Glutamatergic neuron (in vitro differentiated cells): ENCODE measurements around the gene FAM181B. TPM values are rescaled to one million over a fixed set of nuclear protein-coding genes. Genes with fewer than 3 reads are reported as not detected.
"Not testable (repeated sequence)": the region's sequence is repeated elsewhere in the genome, so short reads cannot be mapped to it uniquely, and the experiment has no call there.

Experiments
- DNase-seq: peaks from one replicate; pipeline ENCODE4 v3.0.0; 2022
- H3K27ac Mint-ChIP-seq: one replicate; pipeline ENCODE4 v1.8.0; 2020; ENCODE audit warnings: mild to moderate bottlenecking, mixed read lengths, inconsistent platforms; ENCODE audit not compliant: unreplicated experiment
- H3K27me3 Mint-ChIP-seq: one replicate; pipeline ENCODE4 v1.8.0; 2020; ENCODE audit warnings: mild to moderate bottlenecking, moderate library complexity, mixed read lengths, inconsistent platforms; ENCODE audit not compliant: unreplicated experiment
- H3K36me3 Mint-ChIP-seq: one replicate; pipeline ENCODE4 v1.8.0; 2020; ENCODE audit warnings: mild to moderate bottlenecking, mixed read lengths, inconsistent platforms; ENCODE audit not compliant: unreplicated experiment
- H3K4me1 Mint-ChIP-seq: one replicate; pipeline ENCODE4 v1.8.0; 2020; ENCODE audit warnings: mild to moderate bottlenecking, low read depth, mixed read lengths, inconsistent platforms; ENCODE audit not compliant: unreplicated experiment
- H3K4me3 Mint-ChIP-seq: one replicate; pipeline ENCODE4 v1.8.0; 2020; ENCODE audit warnings: mild to moderate bottlenecking, mixed read lengths, inconsistent platforms; ENCODE audit not compliant: unreplicated experiment
- H3K9me3 Mint-ChIP-seq: one replicate; pipeline ENCODE4 v1.8.0; 2020; ENCODE audit warnings: mild to moderate bottlenecking, moderate library complexity, mixed read lengths, inconsistent platforms; ENCODE audit not compliant: unreplicated experiment
- total RNA-seq: library from RNA; stranded (reverse); fragmentation: NEBNext Ultra II Directional; extraction: Animal tissue kit (Norgen Biotek cat#: 25700); gene quantifications from one replicate; pipeline ENCODE4 v1.2.1, GENCODE V29; 2021; ENCODE audit not compliant: unreplicated experiment
- TF ChIP-seq, protein P1 (sequence below): fragments of 200-600 bp; sonication (generic); IDR thresholded peaks from one replicate; pipeline ENCODE4 v1.5.0; 2021; ENCODE audit not compliant: partially characterized antibody, unreplicated experiment

The FAM181B gene
- total RNA-seq, 1 donor from 2014 or later, result 0.47 TPM

DNA sequence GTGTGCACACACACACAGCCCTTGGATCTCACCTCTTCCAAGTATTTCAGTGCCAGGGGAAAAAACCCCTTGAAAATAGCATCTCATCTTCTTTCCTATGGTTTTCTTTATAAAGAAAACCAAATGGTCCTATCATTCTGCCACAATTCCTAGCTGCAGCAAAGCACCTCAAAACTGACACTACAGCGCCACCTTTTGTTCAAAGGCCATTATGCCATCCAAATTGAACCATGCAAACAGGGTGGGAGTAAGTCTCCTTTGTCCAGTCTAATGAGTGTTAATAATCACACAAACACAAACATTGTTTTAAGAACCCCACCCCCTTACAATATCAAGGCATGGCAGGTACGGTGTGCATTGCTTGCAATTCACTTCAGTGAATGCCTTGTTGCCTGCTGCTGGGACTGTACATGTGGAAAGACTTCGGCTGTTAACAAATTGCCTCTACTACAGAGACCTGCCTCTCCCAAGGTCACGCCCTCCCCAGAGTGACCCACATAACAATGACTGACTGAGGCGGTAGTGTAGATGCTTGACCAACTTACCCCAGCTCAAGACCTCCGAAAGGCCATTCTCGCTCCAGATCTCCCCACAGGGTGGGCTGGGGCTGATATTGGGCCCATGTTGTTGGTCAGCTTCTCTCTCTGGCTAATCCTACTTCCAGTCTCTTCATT lies 31.7 kb downstream of the FAM181B start:
- no peaks in the 10 kb centered on the region for H3K27me3 Mint-ChIP-seq
- H3K4me3 Mint-ChIP-seq, result no peak overlapping the region
- no peak overlapping the region for H3K27ac Mint-ChIP-seq
- no peaks in the 10 kb centered on the region for H3K4me1 Mint-ChIP-seq
- no peaks in the 10 kb centered on the region for H3K36me3 Mint-ChIP-seq
- TF ChIP-seq, protein P1, sequence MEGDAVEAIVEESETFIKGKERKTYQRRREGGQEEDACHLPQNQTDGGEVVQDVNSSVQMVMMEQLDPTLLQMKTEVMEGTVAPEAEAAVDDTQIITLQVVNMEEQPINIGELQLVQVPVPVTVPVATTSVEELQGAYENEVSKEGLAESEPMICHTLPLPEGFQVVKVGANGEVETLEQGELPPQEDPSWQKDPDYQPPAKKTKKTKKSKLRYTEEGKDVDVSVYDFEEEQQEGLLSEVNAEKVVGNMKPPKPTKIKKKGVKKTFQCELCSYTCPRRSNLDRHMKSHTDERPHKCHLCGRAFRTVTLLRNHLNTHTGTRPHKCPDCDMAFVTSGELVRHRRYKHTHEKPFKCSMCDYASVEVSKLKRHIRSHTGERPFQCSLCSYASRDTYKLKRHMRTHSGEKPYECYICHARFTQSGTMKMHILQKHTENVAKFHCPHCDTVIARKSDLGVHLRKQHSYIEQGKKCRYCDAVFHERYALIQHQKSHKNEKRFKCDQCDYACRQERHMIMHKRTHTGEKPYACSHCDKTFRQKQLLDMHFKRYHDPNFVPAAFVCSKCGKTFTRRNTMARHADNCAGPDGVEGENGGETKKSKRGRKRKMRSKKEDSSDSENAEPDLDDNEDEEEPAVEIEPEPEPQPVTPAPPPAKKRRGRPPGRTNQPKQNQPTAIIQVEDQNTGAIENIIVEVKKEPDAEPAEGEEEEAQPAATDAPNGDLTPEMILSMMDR, result peak; percentile 84
- H3K9me3 Mint-ChIP-seq, result no peaks in the 10 kb centered on the region
- DNase-seq, result peak; percentile 56

DNA sequence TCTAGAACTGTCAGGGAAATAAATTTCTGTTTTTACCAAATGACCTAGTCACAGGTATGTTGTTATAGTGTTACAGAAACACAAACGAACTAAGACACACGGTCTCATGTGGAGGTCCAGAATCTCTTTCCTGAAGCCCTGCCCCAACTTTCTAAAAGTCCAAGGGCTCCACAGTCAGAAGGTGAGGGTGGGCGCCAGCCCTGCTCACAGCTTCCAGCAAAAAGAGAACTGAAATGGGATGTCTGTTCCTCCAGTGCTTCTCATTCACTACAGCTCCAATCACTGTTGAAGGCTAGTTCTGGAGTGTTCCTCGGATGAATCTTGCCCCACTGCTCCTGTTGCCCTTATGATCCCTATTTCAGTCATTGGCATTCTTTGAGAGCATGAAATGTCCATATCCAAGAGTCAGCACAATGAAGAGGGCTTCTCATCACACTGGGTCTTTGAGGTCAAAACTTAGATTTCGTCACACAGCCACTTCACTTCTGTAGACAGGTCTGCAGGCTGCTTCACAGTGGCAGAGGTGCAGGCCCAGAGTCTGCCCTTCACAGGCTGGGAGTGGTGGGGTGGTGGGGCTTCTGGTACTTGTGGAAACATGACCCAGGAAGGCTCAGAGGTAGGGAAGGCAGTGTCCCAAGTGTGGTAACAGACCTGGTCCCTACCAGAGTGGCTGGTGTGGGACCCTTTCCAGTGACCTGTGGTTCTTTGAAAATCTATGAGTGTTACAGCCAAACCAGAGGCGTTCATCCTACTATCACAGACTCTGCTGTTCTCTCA lies 34.9 kb downstream of the FAM181B start:
- H3K27ac Mint-ChIP-seq, result no peak overlapping the region
- H3K27me3 Mint-ChIP-seq, result no peaks in the 10 kb centered on the region
- no peaks in the 10 kb centered on the region for H3K36me3 Mint-ChIP-seq
- TF ChIP-seq, protein P1, result no peak
- H3K9me3 Mint-ChIP-seq, result no peaks in the 10 kb centered on the region
- no peak for DNase-seq
- H3K4me3 Mint-ChIP-seq, result no peak overlapping the region
- peaks cover 5% of the 10 kb centered on the region for H3K4me1 Mint-ChIP-seq

DNA sequence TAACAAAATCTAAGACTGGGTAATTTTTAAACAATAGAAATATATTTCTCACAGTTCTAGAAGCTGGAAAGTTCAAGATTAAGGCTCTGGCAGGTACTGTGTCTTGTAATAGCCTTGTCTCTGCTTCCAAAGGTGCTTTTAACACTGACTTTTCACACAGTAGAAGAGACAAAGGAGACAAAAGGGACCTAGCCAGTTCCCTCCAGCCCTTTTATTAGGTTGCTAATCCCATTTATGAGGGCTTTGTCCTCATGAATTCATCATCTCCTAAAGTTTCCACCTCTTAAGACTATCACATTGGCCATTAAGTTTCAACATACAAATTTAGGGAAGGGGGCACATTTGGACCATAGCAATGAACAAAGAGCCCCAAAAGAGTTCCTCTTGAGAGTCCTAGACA lies 40.7 kb downstream of the FAM181B start:
- no peaks in the 10 kb centered on the region for H3K36me3 Mint-ChIP-seq
- no peak for DNase-seq
- peaks cover 2% of the 10 kb centered on the region for H3K9me3 Mint-ChIP-seq
- TF ChIP-seq, protein P1, result no peak
- H3K27me3 Mint-ChIP-seq, result peaks cover 5% of the 10 kb centered on the region
- no peak overlapping the region for H3K27ac Mint-ChIP-seq
- H3K4me3 Mint-ChIP-seq, result no peak overlapping the region
- H3K4me1 Mint-ChIP-seq, result peaks cover 6% of the 10 kb centered on the region

DNA sequence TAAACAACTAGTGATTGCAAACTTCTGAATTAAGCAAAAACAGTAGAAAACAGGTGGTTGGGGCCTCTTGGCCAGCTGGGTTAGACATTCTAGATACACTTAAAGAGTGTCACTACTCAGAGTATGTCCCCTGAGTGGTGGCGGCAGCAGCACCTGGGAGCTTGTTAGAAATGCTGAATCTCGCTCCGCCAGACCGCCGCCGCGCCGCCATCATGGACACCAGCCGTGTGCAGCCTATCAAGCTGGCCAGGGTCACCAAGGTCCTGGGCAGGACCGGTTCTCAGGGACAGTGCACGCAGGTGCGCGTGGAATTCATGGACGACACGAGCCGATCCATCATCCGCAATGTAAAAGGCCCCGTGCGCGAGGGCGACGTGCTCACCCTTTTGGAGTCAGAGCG lies 44.3 kb downstream of the FAM181B start:
- H3K4me3 Mint-ChIP-seq, DNase-seq, H3K27me3 Mint-ChIP-seq, H3K4me1 Mint-ChIP-seq, H3K27ac Mint-ChIP-seq, H3K9me3 Mint-ChIP-seq, H3K36me3 Mint-ChIP-seq: not testable (repeated sequence)

DNA sequence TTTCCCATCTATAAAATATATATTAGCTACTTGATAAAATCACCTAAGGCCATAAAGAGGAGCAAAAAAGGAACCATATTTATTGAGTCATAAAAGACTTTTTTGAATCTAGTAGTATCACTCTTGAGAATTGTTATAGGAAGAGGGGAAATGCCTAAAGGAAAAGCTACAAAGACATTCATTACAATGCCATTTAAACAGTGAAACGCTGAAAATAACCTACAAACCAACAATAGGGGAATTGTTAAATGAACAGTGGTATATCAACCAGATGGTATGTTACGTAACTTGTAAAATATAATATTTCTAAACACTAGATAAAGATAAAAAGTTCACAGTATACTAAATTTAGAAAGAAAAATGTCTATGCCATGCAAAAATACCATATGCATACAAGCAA lies 47.5 kb downstream of the FAM181B start:
- Mint-ChIP-seq H3K36me3 (peaks cover 12% of the 10 kb centered on the region), H3K9me3 (peaks cover 7% of the 10 kb centered on the region), H3K4me3 (no peak overlapping the region), H3K27ac (no peak overlapping the region), H3K4me1 (peaks cover 8% of the 10 kb centered on the region), H3K27me3 (no peaks in the 10 kb centered on the region)
- TF ChIP-seq, protein P1, result no peak
- DNase-seq, result no peak
